ENCODE data around the gene SMAD7.

GRCh38 chr18:48955830-48956261, 5.1 kb upstream of the SMAD7 start:
- no peak for TF ChIP-seq ZC3H10 (CRISPR knock-in tag; IDR thresholded peaks at IDR 0.05)
- TF ChIP-seq ARNTL (CRISPR knock-in tag; IDR thresholded peaks at IDR 0.05; ENCODE audit: borderline replicate concordance, low read depth): no peak
- TF ChIP-seq ISL1 (CRISPR knock-in tag; IDR thresholded peaks at IDR 0.05): no peak
- no peak for TF ChIP-seq PATZ1 (CRISPR knock-in tag; IDR thresholded peaks at IDR 0.05; ENCODE audit: borderline replicate concordance)
- no peak for TF ChIP-seq TOX (CRISPR knock-in tag; IDR thresholded peaks at IDR 0.05; ENCODE audit: borderline replicate concordance)
- TF ChIP-seq ZFP3 (CRISPR knock-in tag; IDR thresholded peaks at IDR 0.05): no peak
- TF ChIP-seq GLIS3 (CRISPR knock-in tag; IDR thresholded peaks at IDR 0.05): no peak
- no peak for TF ChIP-seq TCF4 (CRISPR knock-in tag; IDR thresholded peaks at IDR 0.05; ENCODE audit: borderline replicate concordance)
- no peak for TF ChIP-seq PPARA (CRISPR knock-in tag; IDR thresholded peaks at IDR 0.05; ENCODE audit: borderline replicate concordance)
